ENCODE data around the gene CLEC4F. TPM values are rescaled to one million over a fixed set of nuclear protein-coding genes. Genes with fewer than 3 reads are reported as not detected.

The CLEC4F gene
- total and polyA plus RNA-seq, 12 donors: 0.06 to 2.4 (median 0.30) TPM; not detected in 2

- intact Hi-C loops (cut with DNase I): no loop called here
- H3K4me3 ChIP-seq: no peak overlapping the region
- TF ChIP-seq CTCF (IDR thresholded peaks at IDR 0.05): no peak
- H3K4me1 ChIP-seq: peaks cover 0 to 17% (median 14%) of the 10 kb centered on the region in 9 donors
- H3K9me3 ChIP-seq: no peaks in the 10 kb centered on the region
- no peaks in the 10 kb centered on the region for H3K36me3 ChIP-seq
- DNase-seq: no peak
- WGBS, 2 donors: 58 to 80% methylated on average over 2 of the region's 2 CpGs
- ATAC-seq: no peak
- no peak overlapping the region for H3K27ac ChIP-seq
- peaks cover 0 to 75% (median 49%) of the 10 kb centered on the region in 7 donors for H3K27me3 ChIP-seq
Measured at GRCh38 chr2:70769450-70769849, 50.9 kb downstream of the CLEC4F start.

GRCh38 chr2:70768590-70769085, 51.8 kb downstream of the CLEC4F start:
- no peak for DNase-seq
- Histone ChIP-seq H3K27me3 (peaks cover 0 to 75% (median 46%) of the 10 kb centered on the region in 7 donors), H3K27ac (no peak overlapping the region), H3K4me3 (no peak overlapping the region), H3K9me3 (no peaks in the 10 kb centered on the region), H3K4me1 (peaks cover 0 to 17% (median 14%) of the 10 kb centered on the region in 9 donors), H3K36me3 (no peaks in the 10 kb centered on the region)
- ATAC-seq: no peak
- TF ChIP-seq CTCF (IDR thresholded peaks at IDR 0.05): no peak
- intact Hi-C loops (cut with DNase I): no loop called here
- WGBS, 2 donors: 60 to 71% methylated on average over 7 of the region's 7 CpGs

GRCh38 chr2:70767699-70768589, 52.5 kb downstream of the CLEC4F start, which contains the start of gene ADD2:
Gene ADD2, minus strand, starts transcription at chr2:70768200. Its CDS starts 61,792 bp downstream, at chr2:70706408.
- WGBS, 2 donors: 0 to 1% methylated on average over 57 to 69 of the region's 74 CpGs
- intact Hi-C loops (cut with DNase I): no loop called here
- Histone ChIP-seq H3K4me1 (peaks cover 0 to 17% (median 14%) of the 10 kb centered on the region in 9 donors), H3K27me3 (peaks cover 0 to 70% (median 41%) of the 10 kb centered on the region in 7 donors), H3K4me3 (peak within 1 kb of the TSS; percentile 20 to 64 (median 54)), H3K9me3 (no peaks in the 10 kb centered on the region), H3K36me3 (no peaks in the 10 kb centered on the region), H3K27ac (peak within 1 kb of the TSS in 6 of 10 donors; percentile 13 to 55 (median 44))
- ATAC-seq (peak; percentile 75 to 90 (median 86)), DNase-seq (peak; percentile 19 to 20)
- peak in 7 of 9 donors; percentile 21 to 58 (median 42) for TF ChIP-seq CTCF (IDR thresholded peaks at IDR 0.05)

- ATAC-seq (peak in 7 of 8 donors; percentile 52 to 77 (median 59)), DNase-seq (peak in 1 of 2 donors; percentile 11)
- Histone ChIP-seq H3K4me3 (peak overlapping the region; percentile 20 to 64 (median 54)), H3K9me3 (no peaks in the 10 kb centered on the region), H3K27ac (peak overlapping the region in 6 of 10 donors; percentile 13 to 55 (median 44)), H3K27me3 (peaks cover 0 to 72% (median 41%) of the 10 kb centered on the region in 7 donors), H3K36me3 (no peaks in the 10 kb centered on the region), H3K4me1 (peaks cover 0 to 17% (median 14%) of the 10 kb centered on the region in 9 donors)
- intact Hi-C loops (cut with DNase I): no loop called here
- no peak for TF ChIP-seq CTCF (IDR thresholded peaks at IDR 0.05)
- 0 to 1% methylated on average over 45 to 51 of the region's 51 CpGs for WGBS, 2 donors
Measured at GRCh38 chr2:70767079-70767698, 53.2 kb downstream of the CLEC4F start.
